Mononuclear cell (primary cell): Measurements from ENCODE around the gene ANKRD11. TPM values are rescaled to one million over a fixed set of nuclear protein-coding genes. Genes with fewer than 3 reads are reported as not detected.

Source experiments
- H3K27me3 ChIP-seq: 2 replicates; pipeline ENCODE4 v1.6.0; 2011; ENCODE audit warnings: low read length, control low read depth; ENCODE audit not compliant: insufficient read depth
- H3K4me1 ChIP-seq: 2 replicates; pipeline ENCODE4 v1.5.1; 2011; ENCODE audit warnings: mild to moderate bottlenecking, low read length, control low read depth; ENCODE audit not compliant: insufficient read depth
- H3K4me3 ChIP-seq: 2 replicates; pipeline ENCODE4 v1.5.1; 2011; ENCODE audit warnings: mild to moderate bottlenecking, low read length, moderate library complexity
- H3K9me3 ChIP-seq: 2 replicates; pipeline ENCODE4 v1.5.1; 2011; ENCODE audit warnings: low read depth, mild to moderate bottlenecking, control low read depth, low read length
- total RNA-seq: library from RNA; depleted of rRNA; stranded (reverse); fragments of >200 nt; gene quantifications from one replicate; pipeline ENCODE4 v1.2.3, GENCODE V29; 2012

ANKRD11 gene
- total RNA-seq, 1 donor, result 110 TPM

DNA sequence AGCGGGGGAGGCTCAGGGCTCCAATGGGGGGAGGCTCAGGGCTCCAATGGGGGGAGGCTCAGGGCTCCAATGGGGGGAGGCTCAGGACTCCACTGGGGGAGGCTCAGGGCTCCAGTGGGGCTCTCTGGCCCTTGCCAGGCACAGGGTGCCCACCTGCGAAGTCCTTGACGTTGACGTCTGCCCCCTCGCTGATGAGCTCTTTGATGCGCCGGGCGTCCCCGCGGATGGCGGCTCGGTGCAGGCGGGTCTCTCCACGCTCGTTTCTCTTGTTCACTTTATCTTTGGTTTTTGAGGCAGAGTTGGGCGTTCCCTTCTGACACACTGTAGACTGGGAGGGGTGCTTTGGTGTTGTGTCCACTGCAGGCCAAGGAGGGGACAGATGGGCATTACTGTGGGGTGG is 199.9 kb downstream of the ANKRD11 start:
- H3K4me3 ChIP-seq, result no peak overlapping the region
- no peaks in the 10 kb centered on the region for H3K27me3 ChIP-seq
- no peaks in the 10 kb centered on the region for H3K4me1 ChIP-seq
- no peaks in the 10 kb centered on the region for H3K9me3 ChIP-seq

DNA sequence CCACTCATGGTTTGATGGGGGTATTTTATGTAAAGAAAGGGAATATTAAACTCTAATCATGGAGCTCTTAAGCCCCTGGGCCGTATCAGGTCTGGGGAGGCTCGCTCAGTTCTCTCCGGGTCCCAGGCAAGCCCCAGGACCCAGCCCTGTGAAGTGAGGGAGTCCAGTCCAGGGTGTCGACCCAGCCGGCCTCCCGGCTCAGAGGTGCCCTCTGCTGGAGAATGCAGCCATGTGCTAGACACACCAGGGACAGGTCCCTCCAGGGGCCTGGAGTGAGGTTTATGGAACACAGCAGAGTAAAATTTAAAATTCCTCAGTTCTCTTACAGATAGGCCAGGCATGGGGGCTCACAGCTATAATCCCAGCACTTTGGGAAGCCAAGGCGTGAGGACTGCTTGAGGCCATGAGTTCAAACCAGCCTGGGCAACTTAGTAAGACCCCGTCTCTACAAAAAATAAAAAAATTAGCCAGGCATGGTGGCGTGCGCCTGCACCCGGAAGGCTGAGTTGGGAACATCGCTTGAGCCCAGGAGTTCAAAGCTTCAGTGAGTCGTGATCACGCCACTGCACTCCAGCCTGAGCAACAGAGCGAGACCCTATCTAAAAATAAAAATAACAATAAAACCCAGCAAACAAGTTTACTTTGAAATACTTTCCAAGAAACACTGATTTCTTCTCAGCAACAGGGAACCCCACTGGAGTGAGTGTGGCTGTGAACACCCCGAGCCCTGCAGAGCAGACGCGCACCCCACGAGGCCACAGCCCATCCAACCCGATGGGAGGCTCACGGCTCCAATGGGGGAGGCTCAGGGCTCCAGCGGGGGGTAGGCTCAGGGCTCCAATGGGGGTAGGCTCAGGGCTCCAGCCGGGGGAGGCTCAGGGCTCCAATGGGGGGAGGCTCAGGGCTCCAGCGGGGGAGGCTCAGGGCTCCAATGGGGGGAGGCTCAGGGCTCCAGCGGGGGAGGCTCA is 200.6 kb downstream of the ANKRD11 start:
- no peak overlapping the region for H3K4me3 ChIP-seq
- H3K27me3 ChIP-seq, result no peaks in the 10 kb centered on the region
- H3K9me3 ChIP-seq, result no peaks in the 10 kb centered on the region
- no peaks in the 10 kb centered on the region for H3K4me1 ChIP-seq

DNA sequence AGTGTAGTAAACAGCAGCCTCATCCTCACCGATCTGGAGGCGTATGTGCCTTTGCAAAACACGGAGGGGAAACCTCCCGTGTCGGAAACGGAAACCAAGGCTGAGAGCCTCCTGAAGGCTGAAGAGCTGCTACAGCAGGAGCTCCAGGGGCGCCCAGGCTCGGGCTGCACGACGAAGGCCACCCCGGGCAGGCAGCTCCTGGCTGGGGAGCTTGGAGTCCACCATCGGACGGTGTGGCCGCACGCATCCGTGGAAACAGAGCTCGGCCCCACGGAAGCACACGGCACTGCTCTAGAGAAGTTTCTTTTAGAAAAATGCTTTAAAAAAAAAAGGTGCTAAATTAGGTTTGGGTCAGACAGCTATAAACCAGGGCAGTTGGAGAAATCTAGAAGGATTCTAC is 201.4 kb downstream of the ANKRD11 start:
- Histone ChIP-seq H3K9me3 (no peaks in the 10 kb centered on the region), H3K27me3 (no peaks in the 10 kb centered on the region), H3K4me3 (no peak overlapping the region), H3K4me1 (no peaks in the 10 kb centered on the region)

DNA sequence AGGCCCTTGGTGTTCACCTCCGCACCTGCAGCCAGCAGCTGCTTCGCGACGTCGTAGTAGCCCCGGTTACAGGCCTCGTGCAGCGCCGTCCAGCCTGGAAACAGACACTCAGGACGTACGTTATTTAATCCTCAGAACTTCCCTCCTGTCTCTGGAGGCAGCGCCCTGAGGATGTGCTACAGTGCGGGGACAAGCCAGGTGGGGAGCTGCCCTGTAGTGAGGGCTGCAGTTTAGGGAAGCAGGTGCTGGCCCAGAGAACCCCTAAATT is 201.8 kb downstream of the ANKRD11 start:
- no peaks in the 10 kb centered on the region for H3K27me3 ChIP-seq
- no peaks in the 10 kb centered on the region for H3K4me1 ChIP-seq
- no peak overlapping the region for H3K4me3 ChIP-seq
- no peaks in the 10 kb centered on the region for H3K9me3 ChIP-seq

DNA sequence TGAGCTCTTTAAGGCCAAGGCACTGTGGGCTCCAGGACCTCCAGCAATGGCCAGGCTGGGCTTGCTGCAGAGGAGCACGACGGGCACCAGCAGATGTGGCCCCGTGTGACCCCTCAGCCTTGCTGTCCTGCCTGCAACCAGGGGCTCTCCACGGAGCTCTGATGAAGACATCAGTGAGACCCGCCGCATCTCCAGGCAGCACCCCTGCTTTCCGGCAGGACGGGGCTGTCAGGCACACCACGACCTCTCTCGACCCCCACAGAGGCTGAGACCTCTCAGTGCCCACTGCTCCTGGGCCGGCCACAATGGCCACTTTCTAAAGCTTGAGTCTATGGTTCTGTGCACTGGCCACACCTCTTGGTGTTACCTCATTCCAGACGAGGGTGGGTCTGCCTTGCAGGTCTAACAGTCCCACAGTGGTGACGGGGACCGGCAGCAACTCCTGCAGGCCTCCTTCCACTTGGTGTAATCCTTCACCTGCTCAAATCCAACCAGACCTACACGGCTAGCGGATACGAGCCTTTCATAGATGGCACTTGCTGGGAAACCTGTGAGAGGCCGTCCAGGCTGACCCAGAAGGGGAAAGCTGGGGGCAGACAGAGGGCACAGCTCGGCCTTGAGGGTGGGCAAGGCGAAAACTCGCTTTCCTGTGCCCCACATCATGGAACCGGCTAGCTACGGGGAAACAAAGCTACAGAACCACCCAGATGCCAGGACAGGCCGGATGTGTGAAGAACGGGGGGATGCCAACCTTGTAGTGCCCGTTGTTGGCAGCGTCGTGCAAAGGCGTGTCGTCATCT is 202.4 kb downstream of the ANKRD11 start:
- H3K27me3 ChIP-seq, result no peaks in the 10 kb centered on the region
- H3K4me1 ChIP-seq, result no peaks in the 10 kb centered on the region
- H3K4me3 ChIP-seq, result no peak overlapping the region
- H3K9me3 ChIP-seq, result no peaks in the 10 kb centered on the region

DNA sequence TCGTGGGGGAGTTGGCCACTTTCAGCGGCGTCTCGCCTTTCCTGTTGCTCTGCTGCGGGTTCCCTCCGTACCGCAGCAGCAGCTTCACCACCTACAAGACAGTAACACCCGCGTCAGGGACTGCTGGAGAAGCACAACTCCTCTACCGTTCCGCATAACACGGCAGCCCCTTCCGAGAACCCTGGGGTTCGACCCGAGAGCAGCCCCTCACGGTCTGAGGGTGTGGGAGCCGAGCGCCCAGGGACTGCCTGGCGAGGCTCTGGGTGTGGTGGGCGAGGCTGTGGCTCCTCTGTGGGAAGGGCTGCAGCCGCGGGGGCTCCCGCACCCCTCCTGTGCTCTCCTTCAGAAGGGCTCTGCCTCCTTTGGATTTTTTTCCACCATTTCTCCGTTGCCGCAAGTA is 204.3 kb downstream of the ANKRD11 start:
- Histone ChIP-seq H3K4me3 (no peak overlapping the region), H3K4me1 (no peaks in the 10 kb centered on the region), H3K27me3 (no peaks in the 10 kb centered on the region), H3K9me3 (no peaks in the 10 kb centered on the region)

DNA sequence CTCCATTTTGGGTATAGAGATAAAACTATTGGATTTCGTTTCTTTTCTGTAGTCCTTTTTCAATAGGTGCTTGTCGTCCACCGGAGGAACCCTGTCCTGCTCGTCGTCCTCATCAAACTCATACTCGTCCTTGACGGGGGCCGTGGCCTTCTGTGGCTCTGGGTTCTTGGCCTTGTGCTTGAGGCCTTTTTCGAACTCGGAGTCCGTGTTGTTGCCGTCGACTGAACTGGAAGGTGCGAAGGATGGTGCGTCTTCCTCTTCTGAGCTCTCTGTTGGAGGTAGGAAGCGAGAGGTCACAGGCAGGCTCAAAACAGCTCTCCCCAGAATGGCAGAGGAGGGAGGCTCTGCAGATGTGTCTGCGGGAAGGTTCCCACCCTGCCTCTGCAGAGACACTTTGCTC is 205.0 kb downstream of the ANKRD11 start:
- Histone ChIP-seq H3K4me3 (no peak overlapping the region), H3K4me1 (no peaks in the 10 kb centered on the region), H3K27me3 (no peaks in the 10 kb centered on the region), H3K9me3 (no peaks in the 10 kb centered on the region)

- no peak overlapping the region for H3K4me3 ChIP-seq
- no peaks in the 10 kb centered on the region for H3K9me3 ChIP-seq
- H3K27me3 ChIP-seq, result no peaks in the 10 kb centered on the region
- no peaks in the 10 kb centered on the region for H3K4me1 ChIP-seq
Measured at GRCh38 chr16:89283449-89283848, 206.9 kb downstream of the ANKRD11 start.

DNA sequence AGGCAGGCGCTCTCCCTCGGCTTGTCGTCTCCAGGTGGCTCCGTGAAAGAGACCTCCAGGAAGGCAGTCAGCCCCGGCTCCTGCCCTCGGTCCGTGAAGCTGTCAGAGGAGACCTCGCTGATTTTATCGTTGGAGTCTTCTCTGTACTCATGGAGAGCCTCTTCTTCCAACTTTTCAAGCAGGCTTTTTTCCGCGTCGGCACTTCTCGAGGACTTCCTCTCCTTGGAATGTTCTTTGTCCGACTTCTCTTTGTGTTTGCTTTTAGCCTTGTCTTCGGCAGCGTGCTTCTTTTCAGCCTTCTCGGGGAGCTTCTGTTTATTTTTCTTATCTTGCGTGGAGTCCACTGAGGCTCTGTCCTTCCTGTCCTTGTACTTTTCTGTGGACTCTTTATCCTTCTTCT is 207.8 kb downstream of the ANKRD11 start:
- H3K9me3 ChIP-seq, result no peaks in the 10 kb centered on the region
- no peaks in the 10 kb centered on the region for H3K27me3 ChIP-seq
- no peaks in the 10 kb centered on the region for H3K4me1 ChIP-seq
- H3K4me3 ChIP-seq, result no peak overlapping the region

GRCh38 chr16:89281829-89282228 is 208.5 kb downstream of the ANKRD11 start:
- Histone ChIP-seq H3K4me3 (no peak overlapping the region), H3K4me1 (no peaks in the 10 kb centered on the region), H3K9me3 (no peaks in the 10 kb centered on the region), H3K27me3 (no peaks in the 10 kb centered on the region)

DNA sequence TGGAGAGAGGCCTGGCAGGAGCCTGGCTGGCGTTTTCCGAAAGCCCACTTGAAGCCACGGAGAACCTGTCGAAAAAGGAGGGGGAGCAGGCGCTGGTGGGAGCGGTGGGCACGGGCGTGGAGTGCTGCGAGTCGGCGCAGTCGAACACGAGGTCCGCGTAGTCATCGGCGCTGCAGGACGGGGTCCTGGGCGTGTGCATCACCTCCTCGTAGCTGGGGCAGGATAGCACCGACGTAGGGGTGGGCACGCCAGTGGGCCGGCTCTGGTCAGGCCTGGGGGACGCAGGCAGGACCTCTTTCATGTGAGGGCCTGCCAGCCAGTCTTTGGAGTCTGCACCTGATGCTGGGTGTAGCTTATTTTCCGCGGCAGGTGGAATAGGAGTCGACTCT is 209.2 kb downstream of the ANKRD11 start:
- no peaks in the 10 kb centered on the region for H3K27me3 ChIP-seq
- no peak overlapping the region for H3K4me3 ChIP-seq
- H3K4me1 ChIP-seq, result no peaks in the 10 kb centered on the region
- H3K9me3 ChIP-seq, result no peaks in the 10 kb centered on the region

DNA sequence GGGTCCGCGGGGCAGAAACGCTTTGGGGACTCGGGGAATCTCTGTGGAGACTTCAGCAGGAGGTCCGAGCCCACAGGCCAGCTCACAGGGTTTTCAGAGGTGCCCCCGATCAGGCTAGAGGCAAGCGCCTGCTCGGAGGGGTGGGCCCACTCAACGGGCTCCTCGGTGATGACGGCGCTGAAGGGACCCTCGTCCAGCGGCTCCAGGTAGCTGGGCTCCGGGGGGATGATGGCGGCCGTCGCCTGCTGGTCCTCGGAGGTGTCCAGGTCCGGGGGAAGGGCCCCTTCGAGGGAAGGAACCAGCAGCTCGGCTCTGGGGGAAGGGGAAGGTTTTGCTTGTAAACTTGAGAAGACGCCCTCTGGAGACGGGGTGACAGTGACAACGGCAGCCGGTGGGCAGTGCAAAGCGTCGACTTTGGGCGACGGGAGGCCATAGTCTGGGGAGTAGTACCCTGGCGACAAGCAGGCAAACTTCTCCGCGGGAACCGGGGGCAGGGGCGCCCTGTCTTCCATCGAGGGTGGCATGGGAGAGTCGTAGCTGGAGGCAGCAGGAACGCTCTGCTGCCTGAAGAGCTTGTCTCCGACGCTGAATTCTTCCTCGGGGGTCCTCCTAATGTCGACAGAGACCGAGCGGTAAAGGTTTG is 209.7 kb downstream of the ANKRD11 start:
- no peaks in the 10 kb centered on the region for H3K9me3 ChIP-seq
- H3K27me3 ChIP-seq, result no peaks in the 10 kb centered on the region
- no peaks in the 10 kb centered on the region for H3K4me1 ChIP-seq
- no peak overlapping the region for H3K4me3 ChIP-seq

- Histone ChIP-seq H3K9me3 (no peaks in the 10 kb centered on the region), H3K27me3 (no peaks in the 10 kb centered on the region), H3K4me1 (no peaks in the 10 kb centered on the region), H3K4me3 (no peak overlapping the region)
Measured at GRCh38 chr16:89279666-89280481, 210.5 kb downstream of the ANKRD11 start.

DNA sequence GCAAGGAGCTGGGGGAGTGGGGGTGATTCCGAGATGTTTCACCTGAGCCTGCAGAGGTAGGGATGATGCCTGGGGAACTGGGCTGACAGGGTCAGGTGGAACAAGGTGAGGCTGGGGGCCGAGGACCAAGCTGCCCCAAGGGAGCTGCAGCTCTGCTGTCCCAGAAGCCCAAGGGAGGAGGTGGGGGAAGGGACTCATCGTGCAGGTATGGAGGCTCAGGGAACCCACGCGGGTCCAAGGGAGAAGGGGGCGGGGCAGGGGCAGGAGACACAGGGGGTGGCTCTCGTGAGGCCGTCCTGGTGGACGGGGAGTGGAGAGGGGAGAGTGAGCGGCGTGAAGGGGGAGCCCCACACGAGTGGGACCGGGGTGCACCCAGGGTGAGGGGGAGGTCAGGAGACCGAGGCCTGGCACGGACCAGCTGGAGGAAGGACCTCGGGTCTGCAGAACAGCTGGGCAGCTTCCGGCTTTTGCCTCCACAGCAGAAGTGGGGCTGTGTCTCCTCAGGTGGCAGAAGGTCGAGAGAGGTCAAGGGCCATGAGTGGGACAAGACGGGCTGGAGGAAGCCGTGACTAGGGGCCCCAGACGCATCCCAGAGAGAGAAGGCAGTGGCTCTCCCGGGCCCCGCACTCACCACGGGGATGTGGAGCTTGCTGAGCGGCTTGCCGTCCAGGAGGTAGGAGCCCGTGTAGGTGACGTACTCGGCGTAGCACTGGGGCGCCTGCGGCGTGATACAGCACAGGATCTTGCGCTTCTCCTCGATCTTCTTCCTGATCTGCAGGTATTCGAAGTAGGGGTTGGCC is 211.7 kb downstream of the ANKRD11 start:
- Histone ChIP-seq H3K27me3 (no peaks in the 10 kb centered on the region), H3K9me3 (no peaks in the 10 kb centered on the region), H3K4me3 (no peak overlapping the region), H3K4me1 (no peaks in the 10 kb centered on the region)
